Spleen (tissue), 11 donors: ENCODE data around the gene CFI. TPM values are rescaled to one million over a fixed set of nuclear protein-coding genes. Genes with fewer than 3 reads are reported as not detected.

Source experiments
- DNase-seq: peaks from one replicate; pipeline ENCODE4 v3.0.0-alpha.2; 2020
- H3K27ac ChIP-seq, 8 donors: fragments of 200-600 bp; sonication (generic) in 7 of 8; 1 replicate in 4 of 8; 2 replicates in 4 of 8; pipeline versions ENCODE4 v1.5.0 to v1.8.0; 2016 to 2021; ENCODE audit warnings: inconsistent platforms in 4 of 8, mild to moderate bottlenecking in 4 of 8, moderate library complexity in 1 of 8
- H3K27me3 ChIP-seq, 7 donors: fragments of 200-600 bp; sonication (generic) in 6 of 7; replicated peaks in 1 of 7; 1 replicate in 4 of 7; 2 replicates in 3 of 7; pipeline versions ENCODE4 v1.5.0 to v1.8.0; 2016 to 2021; ENCODE audit warnings: inconsistent platforms in 3 of 7, mild to moderate bottlenecking in 1 of 7
- H3K36me3 ChIP-seq, 6 donors: fragments of 200-600 bp; sonication (generic) in 5 of 6; 1 replicate in 4 of 6; 2 replicates in 2 of 6; pipeline versions ENCODE4 v1.5.0 to v1.8.0; 2016 to 2021; ENCODE audit warnings: inconsistent platforms in 2 of 6
- H3K4me1 ChIP-seq, 6 donors: fragments of 200-600 bp; sonication (generic) in 5 of 6; 1 replicate in 3 of 6; 2 replicates in 3 of 6; pipeline versions ENCODE4 v1.5.0 to v1.8.0; 2016 to 2021; ENCODE audit warnings: inconsistent platforms in 3 of 6
- H3K4me3 ChIP-seq, 8 donors: fragments of 200-600 bp; sonication (generic) in 7 of 8; 1 replicate in 4 of 8; 2 replicates in 4 of 8; pipeline versions ENCODE4 v1.5.0 to v1.8.0; 2016 to 2021; ENCODE audit warnings: inconsistent platforms in 4 of 8, mild to moderate bottlenecking in 4 of 8, moderate library complexity in 2 of 8
- H3K9me3 ChIP-seq, 8 donors: fragments of 200-600 bp; sonication (generic) in 7 of 8; 1 replicate in 4 of 8; 2 replicates in 4 of 8; pipeline versions ENCODE4 v1.5.0 to v1.8.0; 2016 to 2021; ENCODE audit warnings: inconsistent platforms in 4 of 8
- POLR2A ChIP-seq, 3 donors: fragments of 450-650 bp; IDR thresholded peaks; one replicate each; pipeline ENCODE4 v1.5.1; 2017; ENCODE audit warnings: antibody characterized with exemption in 3 of 3, mild to moderate bottlenecking in 1 of 3
- POLR2AphosphoS5 ChIP-seq, 3 donors: sonication (generic); formaldehyde crosslinking; IDR thresholded peaks; one replicate each; pipeline ENCODE4 v1.5.1; 2017; ENCODE audit warnings: antibody characterized with exemption in 3 of 3
- WGBS, 5 donors: extraction: QIAGEN DNeasy Blood & Tissue Kit in 3 of 5; methylation state at CpG; one replicate each; pipeline versions ENCODE4 v1.1.5 to v1.1.7; 2013 to 2018; 5-methylcytosine and 5-hydroxymethylcytosine counted together
- intact Hi-C: fragments of 100-400 bp; cut with DNase I; formaldehyde crosslinking; loops from one replicate; pipeline ENCODE4 v1.15.0; 2023; ENCODE audit warnings: low total_unique reads
- polyA plus RNA-seq, 3 donors: library from polyadenylated mRNA; stranded (reverse); fragments of 200-250 nt; gene quantifications; one replicate each; pipeline ENCODE4 v1.2.1, GENCODE V29; 2013
- total RNA-seq, 7 donors: library from RNA; depleted of rRNA in 3 of 7; stranded (reverse); fragments of >200 nt in 3 of 7; fragmentation: NEBNext Ultra II Directional in 4 of 7; extraction: Animal tissue kit (Norgen Biotek cat#: 25700) in 4 of 7; gene quantifications; one replicate each; pipeline versions ENCODE4 v1.1.0 to v1.2.1, GENCODE V29; 2016 to 2021
- TF ChIP-seq, protein P1 (sequence below), 11 experiments: fragments of 200-600 bp in 7 of 11; fragments of 450-650 bp in 4 of 11; sonication (generic) in 4 of 11; IDR thresholded peaks in 8 of 11; conservative IDR thresholded peaks in 3 of 11; 1 replicate in 7 of 11; 2 replicates in 4 of 11; pipeline versions ENCODE4 v1.4.0 to v1.8.0; 2016 to 2021; ENCODE audit warnings: antibody characterized with exemption in 11 of 11, inconsistent platforms in 4 of 11, mild to moderate bottlenecking in 1 of 11
- donor health status: healthy with polysubstance abuse.
- donor health status: DM: no; HTN: no; CAD: no; lungs with moderate emphysema.
- donor health status: DM: no; HTN: no; CAD: no.
- donor health status: Bipolar disorder and iron deficiency.
- donor health status: healthy.
- donor health status: DM: no; HTN: no; CAD: no.
- donor health status: DM: yes; HTN: yes; CAD: no.

CFI gene
- total and polyA plus RNA-seq, 10 donors, result 9.8 to 88.2 (median 59.0) TPM

DNA sequence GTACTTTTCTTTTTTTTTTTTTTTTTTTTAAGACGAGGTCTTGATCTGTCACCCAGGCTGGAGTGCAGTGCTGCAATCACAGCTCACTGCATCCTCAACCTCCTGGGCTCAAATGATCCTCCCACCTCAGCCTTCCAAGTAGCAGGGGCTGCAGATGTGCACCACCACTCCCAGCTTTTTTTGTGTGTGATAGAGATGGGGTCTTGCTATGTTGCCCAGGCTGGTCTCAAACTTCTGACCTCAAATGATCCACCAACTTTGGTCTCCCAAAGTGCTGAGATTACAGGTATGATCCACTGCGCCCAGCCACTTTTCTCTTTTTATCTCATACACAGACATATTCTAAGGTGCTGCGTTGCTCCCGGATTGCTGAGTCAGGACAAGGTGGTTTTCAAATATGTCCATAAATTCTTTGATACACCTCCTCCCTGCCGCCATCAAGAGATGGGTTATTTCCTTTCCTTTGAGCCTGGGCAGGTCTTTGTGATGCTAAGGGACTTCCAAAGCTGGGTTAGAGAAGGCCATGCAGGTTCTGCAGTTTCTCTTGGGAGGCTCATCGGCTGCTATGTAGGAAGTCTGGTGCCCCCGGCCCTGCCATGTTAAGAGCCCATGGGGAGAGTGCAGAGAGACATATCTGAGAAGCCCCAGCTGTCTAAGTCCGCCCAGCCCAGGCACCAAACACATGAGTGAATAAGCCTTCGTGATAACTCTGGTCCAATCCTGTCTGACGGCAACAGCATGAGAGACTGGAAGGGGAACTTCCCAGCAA is 63.5 kb downstream of the CFI start:
- H3K27ac ChIP-seq, result no peak overlapping the region
- intact Hi-C loops, result loop anchor here (10.0 kb wide), 2 partner anchors 67 to 313 kb away; partner anchors contain the start of gene CFI
- no peaks in the 10 kb centered on the region for H3K4me1 ChIP-seq
- peaks cover 0 to 12% (median 0%) of the 10 kb centered on the region in 6 donors for H3K36me3 ChIP-seq
- 90 to 93% (median 92%) methylated on average over 10 of the region's 10 CpGs for WGBS, 5 donors
- H3K27me3 ChIP-seq, result no peaks in the 10 kb centered on the region
- peak; percentile 58 for DNase-seq
- no peak overlapping the region for H3K4me3 ChIP-seq
- TF ChIP-seq, protein P1, sequence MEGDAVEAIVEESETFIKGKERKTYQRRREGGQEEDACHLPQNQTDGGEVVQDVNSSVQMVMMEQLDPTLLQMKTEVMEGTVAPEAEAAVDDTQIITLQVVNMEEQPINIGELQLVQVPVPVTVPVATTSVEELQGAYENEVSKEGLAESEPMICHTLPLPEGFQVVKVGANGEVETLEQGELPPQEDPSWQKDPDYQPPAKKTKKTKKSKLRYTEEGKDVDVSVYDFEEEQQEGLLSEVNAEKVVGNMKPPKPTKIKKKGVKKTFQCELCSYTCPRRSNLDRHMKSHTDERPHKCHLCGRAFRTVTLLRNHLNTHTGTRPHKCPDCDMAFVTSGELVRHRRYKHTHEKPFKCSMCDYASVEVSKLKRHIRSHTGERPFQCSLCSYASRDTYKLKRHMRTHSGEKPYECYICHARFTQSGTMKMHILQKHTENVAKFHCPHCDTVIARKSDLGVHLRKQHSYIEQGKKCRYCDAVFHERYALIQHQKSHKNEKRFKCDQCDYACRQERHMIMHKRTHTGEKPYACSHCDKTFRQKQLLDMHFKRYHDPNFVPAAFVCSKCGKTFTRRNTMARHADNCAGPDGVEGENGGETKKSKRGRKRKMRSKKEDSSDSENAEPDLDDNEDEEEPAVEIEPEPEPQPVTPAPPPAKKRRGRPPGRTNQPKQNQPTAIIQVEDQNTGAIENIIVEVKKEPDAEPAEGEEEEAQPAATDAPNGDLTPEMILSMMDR (IDR thresholded peaks at IDR 0.05 in 8 of 11, conservative IDR thresholded peaks at IDR 0.05 in 3 of 11), result no peak
- no peak for TF ChIP-seq POLR2A (IDR thresholded peaks at IDR 0.05)
- no peak for TF ChIP-seq POLR2AphosphoS5 (IDR thresholded peaks at IDR 0.05)
- no peaks in the 10 kb centered on the region for H3K9me3 ChIP-seq

DNA sequence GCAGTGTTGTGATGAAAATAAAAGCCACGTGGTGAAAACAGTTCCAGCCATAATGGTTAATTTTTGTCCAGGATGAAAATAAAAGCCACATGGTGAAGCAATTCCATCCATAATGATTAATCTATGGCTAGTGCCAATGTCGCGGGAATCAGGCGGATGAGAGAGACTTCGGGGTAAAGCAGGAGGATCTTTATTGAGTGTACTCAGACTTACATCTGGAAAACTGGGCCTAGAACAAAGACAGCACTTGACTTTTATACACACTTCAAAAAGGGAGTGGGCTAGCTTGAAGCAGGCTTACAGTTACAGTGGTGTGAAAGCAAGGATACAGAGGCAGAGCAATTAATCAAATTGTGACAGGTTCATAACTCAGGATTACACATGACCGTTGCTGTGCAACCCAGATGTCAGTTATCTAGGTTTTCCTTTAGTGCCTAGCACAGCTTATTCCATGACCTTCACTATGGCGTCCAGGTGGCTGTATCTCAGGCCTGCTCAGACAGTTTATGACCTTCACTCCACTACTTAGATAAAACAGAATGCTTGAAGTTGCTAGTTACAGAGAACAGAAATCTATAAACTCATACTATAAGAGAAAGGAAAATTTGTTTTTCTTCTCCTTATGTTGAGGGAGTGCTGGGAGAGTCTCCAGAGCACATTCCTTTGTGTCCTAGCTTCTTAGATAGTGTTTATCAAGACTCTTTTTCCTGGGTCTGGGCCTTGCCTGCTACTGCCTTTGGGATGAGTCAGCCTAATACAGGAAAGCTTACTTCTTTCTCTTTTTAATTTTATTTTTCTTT is 66.0 kb downstream of the CFI start:
- intact Hi-C loops, result loop anchor here (10.0 kb wide), 2 partner anchors 69 to 311 kb away; partner anchors contain the start of gene CFI
- H3K36me3 ChIP-seq, result no peaks in the 10 kb centered on the region
- no peaks in the 10 kb centered on the region for H3K27me3 ChIP-seq
- no peaks in the 10 kb centered on the region for H3K9me3 ChIP-seq
- TF ChIP-seq POLR2AphosphoS5 (IDR thresholded peaks at IDR 0.05) (no peak), POLR2A (IDR thresholded peaks at IDR 0.05) (no peak)
- TF ChIP-seq, protein P1 (IDR thresholded peaks at IDR 0.05 in 8 of 11, conservative IDR thresholded peaks at IDR 0.05 in 3 of 11), result no peak
- H3K27ac ChIP-seq, result no peak overlapping the region
- H3K4me3 ChIP-seq, result no peak overlapping the region
- DNase-seq, result no peak
- WGBS, 5 donors, result 82 to 85% (median 84%) methylated on average over 7 of the region's 7 CpGs
- peaks cover 0 to 4% (median under 1%) of the 10 kb centered on the region in 6 donors for H3K4me1 ChIP-seq

DNA sequence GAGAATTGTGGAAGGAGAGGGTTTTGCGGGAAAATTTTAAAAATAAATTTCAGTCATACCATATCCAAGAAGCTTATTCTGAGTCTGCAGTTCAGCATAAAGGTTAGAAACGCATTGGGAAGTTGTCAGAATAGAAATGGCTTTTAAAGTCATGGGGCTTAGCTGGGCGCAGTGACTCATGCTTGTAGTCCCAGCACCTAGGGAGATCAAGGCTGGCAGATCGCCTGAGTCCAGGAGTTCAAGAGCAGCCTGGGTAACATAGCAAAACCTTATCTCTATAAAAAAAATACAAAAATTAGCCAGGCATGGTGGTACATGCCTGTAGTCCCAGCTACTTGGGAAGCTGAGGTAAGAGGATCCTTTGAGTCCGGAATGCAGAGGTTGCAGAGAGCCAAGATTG is 68.1 kb downstream of the CFI start:
- intact Hi-C loops, result loop anchor here (10.0 kb wide), 2 partner anchors 71 to 309 kb away; partner anchors contain the start of gene CFI
- Histone ChIP-seq H3K4me3 (no peak overlapping the region), H3K27me3 (no peaks in the 10 kb centered on the region), H3K27ac (no peak overlapping the region), H3K9me3 (no peaks in the 10 kb centered on the region), H3K4me1 (peaks cover 0 to 19% (median 12%) of the 10 kb centered on the region in 6 donors), H3K36me3 (no peaks in the 10 kb centered on the region)
- TF ChIP-seq POLR2AphosphoS5 (IDR thresholded peaks at IDR 0.05) (no peak), POLR2A (IDR thresholded peaks at IDR 0.05) (no peak)
- TF ChIP-seq, protein P1 (IDR thresholded peaks at IDR 0.05 in 8 of 11, conservative IDR thresholded peaks at IDR 0.05 in 3 of 11), result no peak
- no peak for DNase-seq
- 91 to 98% (median 93%) methylated on average over 5 of the region's 5 CpGs for WGBS, 5 donors
